GM19395 (cell line): ENCODE results near the gene LYVE1.

Source experiments
- ATAC-seq: cut with Tn5 transposase; IDR thresholded peaks from one replicate; pipeline ENCODE4 v1.9.1; 2021; ENCODE audit warnings: mild to moderate bottlenecking, moderate library complexity; ENCODE audit not compliant: unreplicated experiment

Gene LYVE1

GRCh38 chr11:10592331-10592730 is 23.9 kb upstream of the LYVE1 start:
- ATAC-seq, result no peak

- no peak for ATAC-seq
Measured at GRCh38 chr11:10591741-10592140, 23.3 kb upstream of the LYVE1 start.

GRCh38 chr11:10590218-10590915 is 21.9 kb upstream of the LYVE1 start:
- no peak for ATAC-seq

GRCh38 chr11:10588904-10589303 is 20.4 kb upstream of the LYVE1 start:
- ATAC-seq, result no peak

GRCh38 chr11:10587995-10588394 is 19.5 kb upstream of the LYVE1 start:
- no peak for ATAC-seq

- no peak for ATAC-seq
Measured at GRCh38 chr11:10587388-10587787, 18.9 kb upstream of the LYVE1 start.

- no peak for ATAC-seq
Measured at GRCh38 chr11:10584071-10584501, 15.6 kb upstream of the LYVE1 start.

GRCh38 chr11:10581481-10582019 is 13.1 kb upstream of the LYVE1 start:
- ATAC-seq, result no peak

GRCh38 chr11:10580623-10581022 is 12.2 kb upstream of the LYVE1 start:
- no peak for ATAC-seq

GRCh38 chr11:10579700-10580099 is 11.2 kb upstream of the LYVE1 start:
- no peak for ATAC-seq

- ATAC-seq, result no peak
Measured at GRCh38 chr11:10576035-10576398, 7.6 kb upstream of the LYVE1 start.

- ATAC-seq, result no peak
Measured at GRCh38 chr11:10575346-10576034, 7.0 kb upstream of the LYVE1 start.

GRCh38 chr11:10573556-10573955 is 5.1 kb upstream of the LYVE1 start:
- ATAC-seq, result no peak

- ATAC-seq, result no peak
Measured at GRCh38 chr11:10573028-10573427, 4.6 kb upstream of the LYVE1 start.

- no peak for ATAC-seq
Measured at GRCh38 chr11:10572533-10572932, 4.1 kb upstream of the LYVE1 start.

- no peak for ATAC-seq
Measured at GRCh38 chr11:10567446-10567845, 1.0 kb downstream of the LYVE1 start.

GRCh38 chr11:10566257-10566957 is 2.1 kb downstream of the LYVE1 start:
- no peak for ATAC-seq

GRCh38 chr11:10565493-10565892 is 3.0 kb downstream of the LYVE1 start:
- ATAC-seq, result no peak

- no peak for ATAC-seq
Measured at GRCh38 chr11:10564696-10565318, 3.7 kb downstream of the LYVE1 start.

GRCh38 chr11:10564030-10564429 is 4.4 kb downstream of the LYVE1 start:
- no peak for ATAC-seq

- no peak for ATAC-seq
Measured at GRCh38 chr11:10561947-10562346, 6.5 kb downstream of the LYVE1 start.
